HG02623 (cell line): ENCODE data around the gene BUB1B.

Experiments used
- ATAC-seq: cut with Tn5 transposase; IDR thresholded peaks from one replicate; pipeline ENCODE4 v1.9.1; 2021; ENCODE audit warnings: moderate library complexity; ENCODE audit not compliant: unreplicated experiment

Gene BUB1B

GRCh38 chr15:40182358-40183029 is 21.6 kb downstream of the BUB1B start:
- ATAC-seq, result no peak

- no peak for ATAC-seq
Observed at GRCh38 chr15:40183636-40184463, 23.0 kb downstream of the BUB1B start.

GRCh38 chr15:40190591-40190990 is 29.7 kb downstream of the BUB1B start:
- ATAC-seq, result no peak

DNA sequence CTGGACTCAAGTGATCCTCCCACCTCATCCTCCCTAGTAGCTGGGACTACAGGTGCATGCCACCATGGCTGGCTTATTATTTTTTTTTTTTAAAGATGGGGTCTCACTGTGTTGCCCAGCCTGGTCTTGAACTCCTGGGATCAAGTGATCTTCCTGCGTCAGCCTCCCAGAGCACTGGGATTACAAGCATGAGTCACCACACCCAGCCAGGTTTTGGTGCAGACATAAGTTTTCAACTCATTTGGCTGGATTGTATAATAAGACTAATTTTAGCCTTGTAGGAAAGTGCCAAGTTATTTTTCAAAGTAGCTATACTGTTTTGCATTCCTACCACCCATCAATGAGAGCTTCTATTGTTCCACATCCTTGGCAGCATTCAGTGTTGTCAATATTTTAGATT is 32.1 kb downstream of the BUB1B start:
- no peak for ATAC-seq

- no peak for ATAC-seq
Observed at GRCh38 chr15:40197434-40197833, 36.6 kb downstream of the BUB1B start.

GRCh38 chr15:40198355-40199085 is 37.7 kb downstream of the BUB1B start:
- ATAC-seq, result no peak

DNA sequence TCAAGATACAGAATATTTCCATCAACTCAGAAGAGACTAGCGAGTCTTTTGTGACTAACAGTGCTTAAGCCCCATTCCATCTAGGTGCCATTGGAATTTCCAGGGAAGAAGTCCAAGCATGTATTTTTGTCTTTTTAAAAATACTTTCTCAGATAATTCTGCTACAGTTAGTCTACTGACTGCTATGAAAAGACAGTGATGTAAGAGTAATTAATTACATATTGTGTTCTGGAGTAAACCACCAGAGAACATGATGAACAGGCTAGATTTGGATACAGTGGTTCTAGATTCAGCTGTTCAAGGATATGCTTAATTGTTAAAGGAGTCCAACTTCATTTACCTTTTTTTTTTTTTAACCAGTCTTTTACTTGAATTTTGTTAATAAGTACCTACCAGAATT is 43.2 kb downstream of the BUB1B start:
- ATAC-seq, result no peak

GRCh38 chr15:40217166-40217824 is 56.4 kb downstream of the BUB1B start:
- no peak for ATAC-seq

- no peak for ATAC-seq
Observed at GRCh38 chr15:40219801-40220200, 58.9 kb downstream of the BUB1B start.

DNA sequence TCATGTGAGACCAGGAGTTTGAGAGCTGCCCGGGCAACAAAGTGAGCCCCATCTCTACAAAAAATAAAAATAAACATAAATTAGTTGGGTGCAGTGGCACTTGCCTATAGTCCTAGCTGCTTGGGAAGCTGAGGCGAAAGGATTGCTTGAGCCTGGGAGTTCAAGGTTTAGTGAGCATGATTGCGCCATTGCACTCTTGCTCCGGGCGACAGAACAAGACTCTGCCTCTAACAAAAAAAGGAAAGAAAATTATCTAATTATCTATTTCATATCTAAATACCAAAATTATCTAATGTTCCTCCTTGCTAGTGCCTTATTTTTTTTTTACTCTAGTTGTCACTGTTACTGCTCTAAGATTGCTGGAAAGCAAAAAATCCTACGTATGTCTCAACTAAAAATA is 61.3 kb downstream of the BUB1B start:
- no peak for ATAC-seq

GRCh38 chr15:40226736-40227135 is 65.9 kb downstream of the BUB1B start:
- ATAC-seq, result no peak

GRCh38 chr15:40229316-40229715 is 68.4 kb downstream of the BUB1B start:
- ATAC-seq, result no peak

GRCh38 chr15:40229956-40230355 is 69.1 kb downstream of the BUB1B start:
- no peak for ATAC-seq

- no peak for ATAC-seq
Observed at GRCh38 chr15:40232625-40233070, 71.8 kb downstream of the BUB1B start.

DNA sequence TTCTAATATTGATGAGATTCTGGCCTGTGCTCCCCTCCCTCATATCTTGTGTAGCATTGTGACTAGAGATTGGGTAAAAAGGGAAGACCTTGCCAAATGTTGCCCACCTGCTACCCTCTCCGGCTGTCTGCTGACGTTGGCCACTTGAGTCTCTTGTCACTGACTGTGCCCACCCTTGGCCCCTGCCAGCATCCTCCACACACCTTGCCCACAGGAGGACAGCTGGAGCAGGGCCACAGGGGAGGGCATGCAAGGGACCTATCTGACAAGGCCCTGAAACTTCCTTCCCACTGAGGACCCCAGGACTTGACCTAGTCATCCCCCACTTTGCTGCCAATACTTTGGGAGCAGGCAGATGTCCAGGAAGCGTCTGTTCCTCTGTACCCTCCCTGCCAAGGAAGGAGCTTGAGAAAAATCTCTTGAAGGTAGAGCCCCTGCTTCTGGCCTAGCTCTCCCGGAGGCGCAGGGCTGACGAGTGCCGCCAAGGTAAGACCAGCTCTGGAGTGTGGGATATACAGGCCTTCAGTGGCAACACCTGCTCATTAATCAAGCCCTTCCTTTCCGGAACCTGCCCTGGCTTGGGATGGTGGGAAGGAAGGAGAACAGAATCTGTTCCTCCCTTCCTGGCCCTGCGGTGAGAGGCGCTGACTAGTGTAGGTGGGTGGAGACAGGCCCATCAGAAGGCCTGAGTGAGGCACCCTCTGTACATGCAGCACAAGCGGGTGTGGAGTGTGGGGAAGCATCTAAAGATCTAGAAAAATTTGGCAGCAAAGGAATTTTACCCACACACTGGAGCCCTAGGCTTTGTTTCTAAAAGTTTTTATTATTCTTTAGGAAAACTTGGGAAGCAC is 73.1 kb downstream of the BUB1B start:
- no peak for ATAC-seq

DNA sequence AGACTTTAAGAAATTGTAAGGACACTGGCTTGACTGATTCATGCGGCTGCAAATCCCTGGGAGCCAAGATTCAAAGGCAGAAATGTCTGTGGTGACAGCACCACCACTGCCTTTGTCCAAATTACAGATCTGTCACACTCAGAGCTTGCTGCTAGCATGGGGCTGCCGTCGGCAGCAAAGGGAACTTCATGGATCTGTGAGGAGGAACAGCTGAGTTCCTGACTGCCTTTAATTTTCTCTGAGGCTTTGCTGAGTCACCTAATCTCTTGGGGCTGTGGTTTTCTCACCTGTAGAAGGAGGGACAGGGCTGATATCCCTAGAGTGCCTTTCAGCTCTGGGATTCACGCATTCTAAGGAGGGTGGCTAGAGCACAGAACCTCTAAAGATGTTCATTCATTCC is 73.9 kb downstream of the BUB1B start:
- ATAC-seq, result no peak

DNA sequence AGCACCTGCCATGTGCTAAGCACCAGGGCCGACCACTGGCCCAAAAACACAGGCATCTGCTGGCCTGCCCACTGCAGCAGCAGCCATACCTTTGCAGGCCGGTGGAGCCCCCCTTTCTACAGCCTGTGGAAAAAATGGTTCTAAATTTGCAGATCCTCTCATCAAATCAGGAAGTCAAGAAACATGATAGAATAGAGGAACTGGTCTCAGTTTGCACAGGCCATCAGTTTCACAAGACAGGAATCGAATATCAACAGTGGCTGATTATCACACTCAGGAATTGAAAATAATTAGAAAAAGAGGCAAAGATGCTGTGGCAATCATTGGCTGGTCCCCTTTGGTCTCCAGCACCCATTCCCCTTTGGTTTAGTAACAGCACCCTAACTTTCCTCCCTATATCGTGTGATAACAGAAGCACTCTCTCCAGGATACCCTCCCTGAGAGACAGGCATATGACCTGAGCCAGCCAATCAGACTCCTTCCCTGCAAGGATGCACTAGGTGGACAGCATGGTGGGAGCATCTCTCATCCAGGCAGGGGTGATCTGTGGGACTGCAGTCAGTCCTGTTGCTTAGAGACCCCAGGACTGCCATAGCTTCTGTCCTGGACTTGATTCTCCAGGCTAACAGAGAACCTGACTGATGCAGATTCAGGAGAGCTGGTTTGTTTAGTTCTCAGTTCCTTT is 74.5 kb downstream of the BUB1B start:
- ATAC-seq, result no peak

- ATAC-seq, result no peak
Observed at GRCh38 chr15:40238532-40239403, 77.9 kb downstream of the BUB1B start, which contains the start of gene PAK6. Gene PAK6 (plus strand): TSS chr15:40239063. CDS start chr15:40264786, 25,723 bp downstream.

DNA sequence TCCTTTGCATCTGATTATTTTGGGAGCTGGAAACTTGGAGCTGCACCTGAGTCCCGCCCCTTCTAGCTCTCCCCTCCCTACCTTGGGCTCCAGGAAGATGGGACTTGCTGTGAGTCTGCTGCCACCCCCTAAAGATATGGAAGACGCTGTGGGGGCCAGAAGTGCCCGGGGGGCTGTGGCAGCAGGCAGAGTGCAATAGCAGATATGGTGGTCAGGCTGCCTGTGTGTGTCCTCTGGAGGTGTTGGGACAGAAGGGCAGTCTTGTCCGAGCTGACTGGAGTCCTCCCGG is 78.5 kb downstream of the BUB1B start:
- no peak for ATAC-seq
